Measurements from ENCODE around the gene CENPC. TPM values are rescaled to one million over a fixed set of nuclear protein-coding genes. Genes with fewer than 3 reads are reported as not detected.

CENPC gene
- total RNA-seq, 1 donor from 2014 or later = 28.2 TPM

DNA sequence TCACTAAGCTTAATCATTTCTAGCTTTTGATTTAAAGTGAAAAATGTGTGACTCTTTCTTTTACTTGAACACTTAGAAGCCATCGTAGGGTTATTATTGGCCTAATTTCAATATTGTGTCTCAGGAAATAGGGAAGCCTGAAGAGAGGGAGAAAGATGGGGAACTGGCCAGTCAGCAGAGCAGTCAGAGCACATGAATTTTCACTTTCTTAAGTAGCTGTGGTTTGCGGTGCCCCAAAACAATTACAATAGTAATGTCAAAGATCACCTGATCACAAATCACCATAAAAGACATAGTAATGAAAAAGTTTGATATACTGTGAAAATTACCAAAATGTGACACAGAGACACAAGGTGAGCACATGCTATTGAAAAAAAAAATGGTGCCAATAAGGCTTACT, 45.5 kb downstream of the CENPC start:
- no peaks in the 10 kb centered on the region for H3K27me3 ChIP-seq (ENCODE audit: control insufficient read depth in 3 of 3, insufficient read depth in 3 of 3, low read length in 3 of 3)
- no peaks in the 10 kb centered on the region for H3K4me1 ChIP-seq (ENCODE audit: control insufficient read depth in 3 of 3, insufficient read depth in 3 of 3, low read length in 3 of 3)
- H3K9me3 ChIP-seq (ENCODE audit: control insufficient read depth in 3 of 3, low read length in 3 of 3) = no peaks in the 10 kb centered on the region
- no peak overlapping the region for H3K4me3 ChIP-seq (ENCODE audit: low read length in 3 of 3)
- H3K27ac ChIP-seq (ENCODE audit: low read depth, low read length) = no peak overlapping the region
- H3K36me3 ChIP-seq (ENCODE audit: control insufficient read depth in 3 of 3, insufficient read depth in 3 of 3, low read length in 3 of 3) = peaks cover 0 to 5% (median 2%) of the 10 kb centered on the region in 3 donors
- H3K9ac ChIP-seq (ENCODE audit: low read depth in 1 of 3, low read length in 3 of 3) = no peak overlapping the region

- no peaks in the 10 kb centered on the region for H3K9me3 ChIP-seq (ENCODE audit: control insufficient read depth in 3 of 3, low read length in 3 of 3)
- no peaks in the 10 kb centered on the region for H3K4me1 ChIP-seq (ENCODE audit: control insufficient read depth in 3 of 3, insufficient read depth in 3 of 3, low read length in 3 of 3)
- peaks cover 0 to 21% (median 4%) of the 10 kb centered on the region in 3 donors for H3K36me3 ChIP-seq (ENCODE audit: control insufficient read depth in 3 of 3, insufficient read depth in 3 of 3, low read length in 3 of 3)
- H3K9ac ChIP-seq (ENCODE audit: low read depth in 1 of 3, low read length in 3 of 3) = no peak overlapping the region
- H3K4me3 ChIP-seq (ENCODE audit: low read length in 3 of 3) = no peak overlapping the region
- no peak overlapping the region for H3K27ac ChIP-seq (ENCODE audit: low read depth, low read length)
- no peaks in the 10 kb centered on the region for H3K27me3 ChIP-seq (ENCODE audit: control insufficient read depth in 3 of 3, insufficient read depth in 3 of 3, low read length in 3 of 3)
Observed at GRCh38 chr4:67483868-67484602, 61.3 kb downstream of the CENPC start.

GRCh38 chr4:67480810-67481209, 64.5 kb downstream of the CENPC start:
- no peak overlapping the region for H3K27ac ChIP-seq (ENCODE audit: low read depth, low read length)
- H3K36me3 ChIP-seq (ENCODE audit: control insufficient read depth in 3 of 3, insufficient read depth in 3 of 3, low read length in 3 of 3) = peaks cover 6 to 30% (median 11%) of the 10 kb centered on the region in 3 donors
- H3K27me3 ChIP-seq (ENCODE audit: control insufficient read depth in 3 of 3, insufficient read depth in 3 of 3, low read length in 3 of 3) = no peaks in the 10 kb centered on the region
- no peaks in the 10 kb centered on the region for H3K4me1 ChIP-seq (ENCODE audit: control insufficient read depth in 3 of 3, insufficient read depth in 3 of 3, low read length in 3 of 3)
- H3K9ac ChIP-seq (ENCODE audit: low read depth in 1 of 3, low read length in 3 of 3) = no peak overlapping the region
- no peaks in the 10 kb centered on the region for H3K9me3 ChIP-seq (ENCODE audit: control insufficient read depth in 3 of 3, low read length in 3 of 3)
- H3K4me3 ChIP-seq (ENCODE audit: low read length in 3 of 3) = no peak overlapping the region

DNA sequence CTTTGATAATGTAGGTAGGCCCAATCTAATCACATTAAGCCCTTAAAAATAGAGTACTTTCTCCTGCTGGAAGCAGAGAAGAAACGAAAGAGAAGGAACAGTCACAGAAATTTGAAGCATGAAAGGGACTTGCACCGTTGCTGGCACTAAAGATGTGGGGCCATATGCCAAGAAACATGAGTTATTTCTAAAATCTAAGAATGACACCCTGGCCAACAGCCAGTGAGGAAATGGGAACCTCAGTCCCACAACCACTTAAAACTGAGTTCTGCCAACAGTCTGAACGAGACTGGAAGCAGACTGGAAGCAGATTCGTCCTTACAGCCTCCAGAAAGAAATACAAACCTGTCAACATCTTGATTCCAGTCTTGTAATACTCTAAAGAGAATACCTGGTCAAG, 70.1 kb downstream of the CENPC start:
- Histone ChIP-seq H3K27me3 (ENCODE audit: control insufficient read depth in 3 of 3, insufficient read depth in 3 of 3, low read length in 3 of 3) (no peaks in the 10 kb centered on the region), H3K27ac (ENCODE audit: low read depth, low read length) (no peak overlapping the region), H3K36me3 (ENCODE audit: control insufficient read depth in 3 of 3, insufficient read depth in 3 of 3, low read length in 3 of 3) (peaks cover 6 to 39% (median 28%) of the 10 kb centered on the region in 3 donors), H3K4me1 (ENCODE audit: control insufficient read depth in 3 of 3, insufficient read depth in 3 of 3, low read length in 3 of 3) (no peaks in the 10 kb centered on the region), H3K9ac (ENCODE audit: low read depth in 1 of 3, low read length in 3 of 3) (no peak overlapping the region), H3K9me3 (ENCODE audit: control insufficient read depth in 3 of 3, low read length in 3 of 3) (no peaks in the 10 kb centered on the region), H3K4me3 (ENCODE audit: low read length in 3 of 3) (no peak overlapping the region)

DNA sequence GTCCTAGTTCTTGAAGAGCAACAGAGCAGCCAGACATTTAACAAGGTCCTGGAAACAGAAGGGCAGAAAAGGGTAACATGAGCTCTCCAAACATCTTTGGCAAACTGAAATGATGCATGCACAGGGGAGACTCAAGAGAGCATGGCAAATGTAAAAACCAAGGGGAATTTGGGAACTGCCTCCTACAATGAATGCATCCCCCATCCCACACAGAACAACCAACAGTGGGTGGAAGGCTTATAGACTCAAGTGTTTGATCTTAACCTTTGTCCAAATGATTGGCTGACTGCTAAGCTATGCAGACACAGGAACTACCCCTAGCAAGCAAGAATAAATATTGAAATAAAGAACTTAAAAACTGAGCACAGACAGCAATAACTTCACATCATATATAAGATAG, 74.4 kb downstream of the CENPC start:
- H3K36me3 ChIP-seq (ENCODE audit: control insufficient read depth in 3 of 3, insufficient read depth in 3 of 3, low read length in 3 of 3) = peaks cover 0 to 30% (median 24%) of the 10 kb centered on the region in 3 donors
- H3K27me3 ChIP-seq (ENCODE audit: control insufficient read depth in 3 of 3, insufficient read depth in 3 of 3, low read length in 3 of 3) = no peaks in the 10 kb centered on the region
- no peak overlapping the region for H3K27ac ChIP-seq (ENCODE audit: low read depth, low read length)
- no peak overlapping the region for H3K4me3 ChIP-seq (ENCODE audit: low read length in 3 of 3)
- H3K9ac ChIP-seq (ENCODE audit: low read depth in 1 of 3, low read length in 3 of 3) = no peak overlapping the region
- no peaks in the 10 kb centered on the region for H3K9me3 ChIP-seq (ENCODE audit: control insufficient read depth in 3 of 3, low read length in 3 of 3)
- H3K4me1 ChIP-seq (ENCODE audit: control insufficient read depth in 3 of 3, insufficient read depth in 3 of 3, low read length in 3 of 3) = no peaks in the 10 kb centered on the region

GRCh38 chr4:67468830-67469229, 76.5 kb downstream of the CENPC start:
- Histone ChIP-seq H3K27ac (ENCODE audit: low read depth, low read length) (no peak overlapping the region), H3K36me3 (ENCODE audit: control insufficient read depth in 3 of 3, insufficient read depth in 3 of 3, low read length in 3 of 3) (peaks cover 0 to 24% (median 14%) of the 10 kb centered on the region in 3 donors), H3K9ac (ENCODE audit: low read depth in 1 of 3, low read length in 3 of 3) (no peak overlapping the region)

GRCh38 chr4:67466751-67467150, 78.6 kb downstream of the CENPC start:
- Histone ChIP-seq H3K9me3 (ENCODE audit: control insufficient read depth in 3 of 3, low read length in 3 of 3) (no peaks in the 10 kb centered on the region), H3K27ac (ENCODE audit: low read depth, low read length) (no peak overlapping the region), H3K36me3 (ENCODE audit: control insufficient read depth in 3 of 3, insufficient read depth in 3 of 3, low read length in 3 of 3) (peaks cover 0 to 12% (median 7%) of the 10 kb centered on the region in 3 donors), H3K4me3 (ENCODE audit: low read length in 3 of 3) (no peak overlapping the region), H3K27me3 (ENCODE audit: control insufficient read depth in 3 of 3, insufficient read depth in 3 of 3, low read length in 3 of 3) (no peaks in the 10 kb centered on the region), H3K4me1 (ENCODE audit: control insufficient read depth in 3 of 3, insufficient read depth in 3 of 3, low read length in 3 of 3) (peaks cover 0 to 7% (median 7%) of the 10 kb centered on the region in 3 donors), H3K9ac (ENCODE audit: low read depth in 1 of 3, low read length in 3 of 3) (no peak overlapping the region)

More at GRCh38 chr4:67468830-67469229, 76.5 kb downstream of the CENPC start:
- Histone ChIP-seq H3K9me3 (ENCODE audit: control insufficient read depth in 3 of 3, low read length in 3 of 3) (no peaks in the 10 kb centered on the region), H3K4me1 (ENCODE audit: control insufficient read depth in 3 of 3, insufficient read depth in 3 of 3, low read length in 3 of 3) (peaks cover 0 to 7% (median 7%) of the 10 kb centered on the region in 3 donors), H3K4me3 (ENCODE audit: low read length in 3 of 3) (no peak overlapping the region), H3K27me3 (ENCODE audit: control insufficient read depth in 3 of 3, insufficient read depth in 3 of 3, low read length in 3 of 3) (no peaks in the 10 kb centered on the region)

DNA sequence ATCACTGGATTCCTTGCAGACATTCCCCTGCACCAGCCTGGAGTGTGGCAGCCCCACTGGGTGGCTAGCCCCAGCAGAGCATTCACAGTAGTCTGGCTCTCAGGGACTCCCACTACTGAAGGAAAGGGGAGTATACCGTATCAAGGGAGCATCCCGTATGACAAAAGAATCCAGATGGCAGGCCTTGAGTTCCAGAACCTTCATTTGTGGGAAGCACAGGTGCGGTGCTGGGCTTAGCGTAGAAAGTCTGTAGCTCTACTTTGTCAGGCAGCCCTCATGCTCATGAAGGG, 79.6 kb downstream of the CENPC start:
- Histone ChIP-seq H3K4me1 (ENCODE audit: control insufficient read depth in 3 of 3, insufficient read depth in 3 of 3, low read length in 3 of 3) (peaks cover 0 to 7% (median 7%) of the 10 kb centered on the region in 3 donors), H3K9ac (ENCODE audit: low read depth in 1 of 3, low read length in 3 of 3) (no peak overlapping the region), H3K36me3 (ENCODE audit: control insufficient read depth in 3 of 3, insufficient read depth in 3 of 3, low read length in 3 of 3) (peaks cover 0 to 5% (median 3%) of the 10 kb centered on the region in 3 donors), H3K4me3 (ENCODE audit: low read length in 3 of 3) (no peak overlapping the region), H3K9me3 (ENCODE audit: control insufficient read depth in 3 of 3, low read length in 3 of 3) (no peaks in the 10 kb centered on the region), H3K27me3 (ENCODE audit: control insufficient read depth in 3 of 3, insufficient read depth in 3 of 3, low read length in 3 of 3) (no peaks in the 10 kb centered on the region), H3K27ac (ENCODE audit: low read depth, low read length) (no peak overlapping the region)

- H3K9ac ChIP-seq (ENCODE audit: low read depth in 1 of 3, low read length in 3 of 3) = no peak overlapping the region
Observed at GRCh38 chr4:67465032-67465762, 80.1 kb downstream of the CENPC start.

GRCh38 chr4:67460574-67460973, 84.7 kb downstream of the CENPC start:
- Histone ChIP-seq H3K9me3 (ENCODE audit: control insufficient read depth in 3 of 3, low read length in 3 of 3) (no peaks in the 10 kb centered on the region), H3K9ac (ENCODE audit: low read depth in 1 of 3, low read length in 3 of 3) (no peak overlapping the region), H3K4me1 (ENCODE audit: control insufficient read depth in 3 of 3, insufficient read depth in 3 of 3, low read length in 3 of 3) (peaks cover 0 to 7% (median 7%) of the 10 kb centered on the region in 3 donors), H3K27me3 (ENCODE audit: control insufficient read depth in 3 of 3, insufficient read depth in 3 of 3, low read length in 3 of 3) (no peaks in the 10 kb centered on the region), H3K27ac (ENCODE audit: low read depth, low read length) (no peak overlapping the region), H3K4me3 (ENCODE audit: low read length in 3 of 3) (no peak overlapping the region), H3K36me3 (ENCODE audit: control insufficient read depth in 3 of 3, insufficient read depth in 3 of 3, low read length in 3 of 3) (peaks cover 0 to 6% (median 0%) of the 10 kb centered on the region in 3 donors)

More at GRCh38 chr4:67465032-67465762, 80.1 kb downstream of the CENPC start:
- Histone ChIP-seq H3K27me3 (ENCODE audit: control insufficient read depth in 3 of 3, insufficient read depth in 3 of 3, low read length in 3 of 3) (no peaks in the 10 kb centered on the region), H3K4me1 (ENCODE audit: control insufficient read depth in 3 of 3, insufficient read depth in 3 of 3, low read length in 3 of 3) (peaks cover 0 to 7% (median 7%) of the 10 kb centered on the region in 3 donors), H3K36me3 (ENCODE audit: control insufficient read depth in 3 of 3, insufficient read depth in 3 of 3, low read length in 3 of 3) (peaks cover 0 to 5% (median 3%) of the 10 kb centered on the region in 3 donors), H3K27ac (ENCODE audit: low read depth, low read length) (no peak overlapping the region), H3K9me3 (ENCODE audit: control insufficient read depth in 3 of 3, low read length in 3 of 3) (no peaks in the 10 kb centered on the region), H3K4me3 (ENCODE audit: low read length in 3 of 3) (no peak overlapping the region)
